Activated naive CD8-positive, alpha-beta T cell treated with anti-CD3 and anti-CD28 coated beads, Interleukin-2, amount 10 ng/mL, durations not matched to agents 7 days and 5 days (primary cell): ENCODE results near the gene ST8SIA4. TPM values are rescaled to one million over a fixed set of nuclear protein-coding genes. Genes with fewer than 3 reads are reported as not detected.

Experiments
- ATAC-seq: fragments of 150-1000 bp; cut with Tn5 transposase; one replicate; pipeline ENCODE4 v1.10.0; 2021; ENCODE audit warnings: low read depth, moderate library complexity
- POLR2A ChIA-PET: fragments of 350-600 bp; sonication (Branson Sonifier 250); formaldehyde crosslinking; loops from one replicate; lab custom pipeline; 2021; ENCODE audit warnings: antibody characterized with exemption; lab: Charles Lee
- DNase-seq: peaks from one replicate; pipeline ENCODE4 v3.0.0; 2021
- H3K27ac Mint-ChIP-seq: one replicate; pipeline ENCODE4 v1.8.0; 2022; ENCODE audit warnings: mild to moderate bottlenecking, mixed read lengths
- H3K27me3 Mint-ChIP-seq: one replicate; pipeline ENCODE4 v1.8.0; 2022; ENCODE audit warnings: mild to moderate bottlenecking, moderate library complexity, mixed read lengths
- H3K36me3 Mint-ChIP-seq: one replicate; pipeline ENCODE4 v1.8.0; 2021; ENCODE audit warnings: mild to moderate bottlenecking, mixed read lengths
- H3K4me1 Mint-ChIP-seq: one replicate; pipeline ENCODE4 v1.8.0; 2021; ENCODE audit warnings: mixed read lengths
- H3K4me3 Mint-ChIP-seq: one replicate; pipeline ENCODE4 v1.8.0; 2022; ENCODE audit warnings: mild to moderate bottlenecking, moderate library complexity, mixed read lengths
- H3K9me3 Mint-ChIP-seq: one replicate; pipeline ENCODE4 v1.8.0; 2021; ENCODE audit warnings: mixed read lengths
- microRNA-seq: library from miRNA; unstranded; fragments of <30 nt; microRNA quantifications from one replicate; pipeline ENCODE4 v1.2.0, GENCODE V29; 2022
- total RNA-seq, 2 experiments: library from RNA; stranded (reverse); gene quantifications; one replicate each; pipeline ENCODE4 v1.2.3, GENCODE V29; 2021

ST8SIA4 gene
- total RNA-seq, 2 experiments from 2014 or later = 37.0 to 39.2 TPM

- DNase-seq (no peak), ATAC-seq (no peak)
- Mint-ChIP-seq H3K4me3 (no peak overlapping the region), H3K9me3 (no peaks in the 10 kb centered on the region), H3K36me3 (no peaks in the 10 kb centered on the region), H3K27me3 (peaks cover 3% of the 10 kb centered on the region), H3K27ac (no peak overlapping the region), H3K4me1 (no peaks in the 10 kb centered on the region)
- POLR2A ChIA-PET = no interaction called here
Observed at GRCh38 chr5:100758306-100758705, 144.8 kb downstream of the ST8SIA4 start.

DNA sequence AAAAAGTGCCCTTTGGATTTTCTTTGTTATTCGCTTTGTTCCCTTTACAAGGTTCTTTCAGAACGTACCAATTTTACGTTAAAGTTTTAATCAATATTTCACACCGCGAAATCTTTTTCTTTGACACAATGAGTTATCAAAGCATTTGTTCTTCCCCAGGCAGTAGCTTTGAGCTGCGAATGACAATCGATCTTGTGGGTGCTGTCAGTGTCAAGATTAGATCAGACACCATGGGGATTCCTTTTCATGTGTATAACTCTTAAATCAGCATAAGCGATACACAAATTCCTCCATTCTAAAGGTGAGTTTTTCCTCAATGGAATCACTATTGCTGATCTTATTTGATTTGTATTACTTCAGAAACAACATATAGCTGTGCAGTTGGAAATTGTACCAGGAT is 145.5 kb downstream of the ST8SIA4 start:
- no peak for DNase-seq
- POLR2A ChIA-PET = no interaction called here
- H3K4me1 Mint-ChIP-seq = no peaks in the 10 kb centered on the region
- H3K27ac Mint-ChIP-seq = no peak overlapping the region
- peaks cover 3% of the 10 kb centered on the region for H3K27me3 Mint-ChIP-seq
- H3K4me3 Mint-ChIP-seq = no peak overlapping the region
- no peaks in the 10 kb centered on the region for H3K9me3 Mint-ChIP-seq
- ATAC-seq = no peak
- H3K36me3 Mint-ChIP-seq = no peaks in the 10 kb centered on the region

Small RNAs within 50 kb of the gene (microRNA-seq; reads per million reads assigned to microRNA genes)
- gene MIR548P = not detected
